ENCODE measurements around the gene MXI1. TPM values are rescaled to one million over a fixed set of nuclear protein-coding genes. Genes with fewer than 3 reads are reported as not detected.
A peak's percentile ranks its signal among the peaks of the same experiment; 100 is the strongest.

MXI1 gene
- total and polyA plus RNA-seq, 4 donors, result 9.6 to 52.0 (median 14.2) TPM

- WGBS, result 1% methylated on average over 33 of the region's 36 CpGs
- no peak overlapping the region for H3K9ac ChIP-seq (ENCODE audit: low read depth in 1 of 2, low read length in 2 of 2)
- no peaks in the 10 kb centered on the region for H3K9me3 ChIP-seq (ENCODE audit: control insufficient read depth in 4 of 4, low read length in 3 of 4)
- DNase-seq (ENCODE audit: low spot score), result peak; percentile 87
- H3K4me3 ChIP-seq (ENCODE audit: low read depth in 1 of 3, low read length in 3 of 3), result peak overlapping the region in 2 of 3 donors; percentile 26 to 82
- peaks cover 1 to 12% (median 10%) of the 10 kb centered on the region in 4 donors for H3K4me1 ChIP-seq (ENCODE audit: control insufficient read depth in 4 of 4, insufficient read depth in 4 of 4, low read length in 3 of 4)
- no peak for TF ChIP-seq HNF4G (IDR thresholded peaks at IDR 0.05)
- H3K36me3 ChIP-seq (ENCODE audit: control insufficient read depth in 4 of 4, insufficient read depth in 3 of 4, low read depth in 1 of 4, low read length in 3 of 4), result peaks cover 0 to 10% (median 0%) of the 10 kb centered on the region in 4 donors
- H3K27ac ChIP-seq (ENCODE audit: low read depth in 1 of 2, low read length in 2 of 2), result peak overlapping the region; percentile 99 to 100
- H3K27me3 ChIP-seq (ENCODE audit: control insufficient read depth in 4 of 4, insufficient read depth in 4 of 4, low read length in 3 of 4), result no peaks in the 10 kb centered on the region
These were observed 19.1 kb downstream of the MXI1 start for GRCh38 chr10:110226543-110226925.

GRCh38 chr10:110226926-110227641, 19.7 kb downstream of the MXI1 start:
- no peaks in the 10 kb centered on the region for H3K9me3 ChIP-seq (ENCODE audit: control insufficient read depth in 4 of 4, low read length in 3 of 4)
- H3K27me3 ChIP-seq (ENCODE audit: control insufficient read depth in 4 of 4, insufficient read depth in 4 of 4, low read length in 3 of 4), result no peaks in the 10 kb centered on the region
- TF ChIP-seq YY1 (IDR thresholded peaks at IDR 0.05) (no peak), RAD21 (IDR thresholded peaks at IDR 0.05) (no peak), HNF4A (conservative IDR thresholded peaks at IDR 0.05) (no peak), SP1 (IDR thresholded peaks at IDR 0.05) (no peak), EGR1 (IDR thresholded peaks at IDR 0.05; ENCODE audit: low read depth in 2 of 2) (no peak), MAX (IDR thresholded peaks at IDR 0.05) (no peak), GABPA (IDR thresholded peaks at IDR 0.05 in 1 of 2, conservative IDR thresholded peaks at IDR 0.05 in 1 of 2) (no peak), JUND (IDR thresholded peaks at IDR 0.05) (no peak), RXRA (IDR thresholded peaks at IDR 0.05) (no peak), HNF4G (IDR thresholded peaks at IDR 0.05) (no peak), TAF1 (conservative IDR thresholded peaks at IDR 0.05) (no peak), FOXA2 (IDR thresholded peaks at IDR 0.05) (no peak)
- TF ChIP-seq, protein P1, sequence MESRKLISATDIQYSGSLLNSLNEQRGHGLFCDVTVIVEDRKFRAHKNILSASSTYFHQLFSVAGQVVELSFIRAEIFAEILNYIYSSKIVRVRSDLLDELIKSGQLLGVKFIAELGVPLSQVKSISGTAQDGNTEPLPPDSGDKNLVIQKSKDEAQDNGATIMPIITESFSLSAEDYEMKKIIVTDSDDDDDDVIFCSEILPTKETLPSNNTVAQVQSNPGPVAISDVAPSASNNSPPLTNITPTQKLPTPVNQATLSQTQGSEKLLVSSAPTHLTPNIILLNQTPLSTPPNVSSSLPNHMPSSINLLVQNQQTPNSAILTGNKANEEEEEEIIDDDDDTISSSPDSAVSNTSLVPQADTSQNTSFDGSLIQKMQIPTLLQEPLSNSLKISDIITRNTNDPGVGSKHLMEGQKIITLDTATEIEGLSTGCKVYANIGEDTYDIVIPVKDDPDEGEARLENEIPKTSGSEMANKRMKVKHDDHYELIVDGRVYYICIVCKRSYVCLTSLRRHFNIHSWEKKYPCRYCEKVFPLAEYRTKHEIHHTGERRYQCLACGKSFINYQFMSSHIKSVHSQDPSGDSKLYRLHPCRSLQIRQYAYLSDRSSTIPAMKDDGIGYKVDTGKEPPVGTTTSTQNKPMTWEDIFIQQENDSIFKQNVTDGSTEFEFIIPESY (IDR thresholded peaks at IDR 0.05), result no peak
- TF ChIP-seq, protein P2, sequence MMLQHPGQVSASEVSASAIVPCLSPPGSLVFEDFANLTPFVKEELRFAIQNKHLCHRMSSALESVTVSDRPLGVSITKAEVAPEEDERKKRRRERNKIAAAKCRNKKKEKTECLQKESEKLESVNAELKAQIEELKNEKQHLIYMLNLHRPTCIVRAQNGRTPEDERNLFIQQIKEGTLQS (IDR thresholded peaks at IDR 0.05), result no peak
- TF ChIP-seq, protein P3, sequence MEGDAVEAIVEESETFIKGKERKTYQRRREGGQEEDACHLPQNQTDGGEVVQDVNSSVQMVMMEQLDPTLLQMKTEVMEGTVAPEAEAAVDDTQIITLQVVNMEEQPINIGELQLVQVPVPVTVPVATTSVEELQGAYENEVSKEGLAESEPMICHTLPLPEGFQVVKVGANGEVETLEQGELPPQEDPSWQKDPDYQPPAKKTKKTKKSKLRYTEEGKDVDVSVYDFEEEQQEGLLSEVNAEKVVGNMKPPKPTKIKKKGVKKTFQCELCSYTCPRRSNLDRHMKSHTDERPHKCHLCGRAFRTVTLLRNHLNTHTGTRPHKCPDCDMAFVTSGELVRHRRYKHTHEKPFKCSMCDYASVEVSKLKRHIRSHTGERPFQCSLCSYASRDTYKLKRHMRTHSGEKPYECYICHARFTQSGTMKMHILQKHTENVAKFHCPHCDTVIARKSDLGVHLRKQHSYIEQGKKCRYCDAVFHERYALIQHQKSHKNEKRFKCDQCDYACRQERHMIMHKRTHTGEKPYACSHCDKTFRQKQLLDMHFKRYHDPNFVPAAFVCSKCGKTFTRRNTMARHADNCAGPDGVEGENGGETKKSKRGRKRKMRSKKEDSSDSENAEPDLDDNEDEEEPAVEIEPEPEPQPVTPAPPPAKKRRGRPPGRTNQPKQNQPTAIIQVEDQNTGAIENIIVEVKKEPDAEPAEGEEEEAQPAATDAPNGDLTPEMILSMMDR (IDR thresholded peaks at IDR 0.05; ENCODE audit: low read depth, low read length, missing input control), result no peak
- TF ChIP-seq, protein P4, sequence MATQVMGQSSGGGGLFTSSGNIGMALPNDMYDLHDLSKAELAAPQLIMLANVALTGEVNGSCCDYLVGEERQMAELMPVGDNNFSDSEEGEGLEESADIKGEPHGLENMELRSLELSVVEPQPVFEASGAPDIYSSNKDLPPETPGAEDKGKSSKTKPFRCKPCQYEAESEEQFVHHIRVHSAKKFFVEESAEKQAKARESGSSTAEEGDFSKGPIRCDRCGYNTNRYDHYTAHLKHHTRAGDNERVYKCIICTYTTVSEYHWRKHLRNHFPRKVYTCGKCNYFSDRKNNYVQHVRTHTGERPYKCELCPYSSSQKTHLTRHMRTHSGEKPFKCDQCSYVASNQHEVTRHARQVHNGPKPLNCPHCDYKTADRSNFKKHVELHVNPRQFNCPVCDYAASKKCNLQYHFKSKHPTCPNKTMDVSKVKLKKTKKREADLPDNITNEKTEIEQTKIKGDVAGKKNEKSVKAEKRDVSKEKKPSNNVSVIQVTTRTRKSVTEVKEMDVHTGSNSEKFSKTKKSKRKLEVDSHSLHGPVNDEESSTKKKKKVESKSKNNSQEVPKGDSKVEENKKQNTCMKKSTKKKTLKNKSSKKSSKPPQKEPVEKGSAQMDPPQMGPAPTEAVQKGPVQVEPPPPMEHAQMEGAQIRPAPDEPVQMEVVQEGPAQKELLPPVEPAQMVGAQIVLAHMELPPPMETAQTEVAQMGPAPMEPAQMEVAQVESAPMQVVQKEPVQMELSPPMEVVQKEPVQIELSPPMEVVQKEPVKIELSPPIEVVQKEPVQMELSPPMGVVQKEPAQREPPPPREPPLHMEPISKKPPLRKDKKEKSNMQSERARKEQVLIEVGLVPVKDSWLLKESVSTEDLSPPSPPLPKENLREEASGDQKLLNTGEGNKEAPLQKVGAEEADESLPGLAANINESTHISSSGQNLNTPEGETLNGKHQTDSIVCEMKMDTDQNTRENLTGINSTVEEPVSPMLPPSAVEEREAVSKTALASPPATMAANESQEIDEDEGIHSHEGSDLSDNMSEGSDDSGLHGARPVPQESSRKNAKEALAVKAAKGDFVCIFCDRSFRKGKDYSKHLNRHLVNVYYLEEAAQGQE (IDR thresholded peaks at IDR 0.05), result no peak
- H3K36me3 ChIP-seq (ENCODE audit: control insufficient read depth in 4 of 4, insufficient read depth in 3 of 4, low read depth in 1 of 4, low read length in 3 of 4), result peaks cover 0 to 10% (median 0%) of the 10 kb centered on the region in 4 donors
- peak overlapping the region in 1 of 2 donors; percentile 82 for H3K9ac ChIP-seq (ENCODE audit: low read depth in 1 of 2, low read length in 2 of 2)
- under 1% methylated on average over 66 of the region's 71 CpGs for WGBS
- peak overlapping the region; percentile 99 to 100 for H3K27ac ChIP-seq (ENCODE audit: low read depth in 1 of 2, low read length in 2 of 2)
- peak overlapping the region; percentile 36 to 82 (median 81) for H3K4me3 ChIP-seq (ENCODE audit: low read depth in 1 of 3, low read length in 3 of 3)
- DNase-seq (ENCODE audit: low spot score), result peak; percentile 76
- H3K4me1 ChIP-seq (ENCODE audit: control insufficient read depth in 4 of 4, insufficient read depth in 4 of 4, low read length in 3 of 4), result peaks cover 1 to 12% (median 7%) of the 10 kb centered on the region in 4 donors
